HepG2 (cell line): ENCODE results near the gene MDP1. TPM values are rescaled to one million over a fixed set of nuclear protein-coding genes. Genes with fewer than 3 reads are reported as not detected.
A peak's percentile ranks its signal among the peaks of the same experiment; 100 is the strongest.

Experiments used
- CAMTA2 ChIP-seq: sonication (generic); formaldehyde crosslinking; IDR thresholded peaks from 2 replicates; pipeline ENCODE4 v1.4.0; 2020; ENCODE audit warnings: mild to moderate bottlenecking, missing genetic modification reagents, borderline replicate concordance
- CBX5 ChIP-seq: sonication (generic); formaldehyde crosslinking; IDR thresholded peaks from 2 replicates; pipeline ENCODE4 v1.4.0; 2020; ENCODE audit warnings: missing genetic modification reagents, borderline replicate concordance
- DNMT3B ChIP-seq: conservative IDR thresholded peaks from 2 replicates; pipeline ENCODE4 v1.6.1; 2016; ENCODE audit warnings: missing biosample characterization, control low read depth
- GPN1 ChIP-seq: sonication (generic); formaldehyde crosslinking; IDR thresholded peaks from 2 replicates; pipeline ENCODE4 v1.5.1; 2020; ENCODE audit warnings: missing genetic modification reagents, borderline replicate concordance
- NCOA1 ChIP-seq: sonication (generic); formaldehyde crosslinking; IDR thresholded peaks from 2 replicates; pipeline ENCODE4 v1.9.0; 2021; ENCODE audit warnings: missing genetic modification reagents
- NFATC3 ChIP-seq: sonication (generic); formaldehyde crosslinking; IDR thresholded peaks from 2 replicates; pipeline ENCODE4 v1.5.1; 2020; ENCODE audit warnings: mild to moderate bottlenecking, missing genetic modification reagents
- NR2C2 ChIP-seq: sonication (generic); formaldehyde crosslinking; IDR thresholded peaks from 2 replicates; pipeline ENCODE4 v1.4.0; 2020; ENCODE audit warnings: missing genetic modification reagents, mild to moderate bottlenecking, moderate library complexity, borderline replicate concordance
- PHF5A ChIP-seq: IDR thresholded peaks from one replicate; pipeline ENCODE4 v1.6.1; 2018; ENCODE audit warnings: low read depth, missing genetic modification reagents; ENCODE audit not compliant: unreplicated experiment
- YEATS2 ChIP-seq: sonication (generic); formaldehyde crosslinking; IDR thresholded peaks from 2 replicates; pipeline ENCODE4 v1.4.0; 2020; ENCODE audit warnings: missing genetic modification reagents, borderline replicate concordance
- ZBTB38 ChIP-seq: sonication (generic); formaldehyde crosslinking; IDR thresholded peaks from 2 replicates; pipeline ENCODE4 v1.5.1; 2020; ENCODE audit warnings: mild to moderate bottlenecking, missing genetic modification reagents
- ZBTB42 ChIP-seq: sonication (generic); formaldehyde crosslinking; IDR thresholded peaks from 2 replicates; pipeline ENCODE4 v1.5.0; 2020; ENCODE audit warnings: mild to moderate bottlenecking, missing genetic modification reagents
- ZEB1 ChIP-seq: IDR thresholded peaks from 2 replicates; pipeline ENCODE4 v1.6.1; 2012; ENCODE audit warnings: mild to moderate bottlenecking, low read depth, inconsistent platforms; ENCODE audit not compliant: insufficient replicate concordance
- ZNF263 ChIP-seq: sonication (generic); formaldehyde crosslinking; IDR thresholded peaks from 2 replicates; pipeline ENCODE4 v1.4.0; 2020; ENCODE audit warnings: missing genetic modification reagents
- ZNF337 ChIP-seq: sonication (generic); formaldehyde crosslinking; IDR thresholded peaks from 2 replicates; pipeline ENCODE4 v1.5.1; 2020; ENCODE audit warnings: missing genetic modification reagents, low read depth, mild to moderate bottlenecking, borderline replicate concordance
- ZNF782 ChIP-seq: sonication (generic); formaldehyde crosslinking; IDR thresholded peaks from 2 replicates; pipeline ENCODE4 v1.4.0; 2020; ENCODE audit warnings: missing genetic modification reagents, mild to moderate bottlenecking, borderline replicate concordance
- polyA plus RNA-seq, 8 experiments: library from polyadenylated mRNA; depleted of rRNA in 3 of 8; stranded (reverse) in 7 of 8; unstranded in 1 of 8; fragments of >200 nt; fragmentation: Illumina TruSeq in 4 of 8; extraction: Trizol in 4 of 8; gene quantifications; 2 replicates each; pipeline versions ENCODE4 v1.2.1 to v1.2.3, GENCODE V29; 2011 to 2016; ENCODE audit warnings: low read depth in 4 of 8, missing spikeins in 1 of 8, mixed read lengths in 1 of 8; ENCODE audit not compliant: insufficient read depth in 1 of 8
- total RNA-seq, 5 experiments: library from RNA; depleted of rRNA; stranded (reverse); fragments of >200 nt; fragmentation: Illumina TruSeq; extraction: Trizol; gene quantifications; 2 replicates each; pipeline ENCODE4 v1.2.3, GENCODE V29; 2016; ENCODE audit warnings: low read depth in 1 of 5
- TF ChIP-seq, protein P1 (sequence below), 2 experiments: fragments of 450-650 bp in 1 of 2; sonication (generic) in 1 of 2; formaldehyde crosslinking; IDR thresholded peaks; 2 replicates each; pipeline versions ENCODE4 v1.5.0 to v1.8.0; 2020 to 2022; ENCODE audit warnings: mild to moderate bottlenecking in 1 of 2, missing genetic modification reagents in 1 of 2
- TF ChIP-seq, protein P2 (sequence below): sonication (generic); formaldehyde crosslinking; IDR thresholded peaks from 2 replicates; pipeline ENCODE4 v1.4.0; 2020; ENCODE audit warnings: mild to moderate bottlenecking, missing genetic modification reagents
- TF ChIP-seq, protein P3 (sequence below): sonication (generic); formaldehyde crosslinking; conservative IDR thresholded peaks from 2 replicates; pipeline ENCODE4 v1.8.0; 2022; ENCODE audit warnings: mild to moderate bottlenecking, moderate library complexity, missing genetic modification reagents
- TF ChIP-seq, protein P4 (sequence below): sonication (generic); formaldehyde crosslinking; IDR thresholded peaks from 2 replicates; pipeline ENCODE4 v1.4.0; 2020; ENCODE audit warnings: low read depth, mild to moderate bottlenecking, missing genetic modification reagents

Gene MDP1
- total and polyA plus RNA-seq, 2 of the 13 experiments (the other 11 are each of a cell fraction or from before 2014, with no cell fraction given): 44.1 to 48.7 TPM

DNA sequence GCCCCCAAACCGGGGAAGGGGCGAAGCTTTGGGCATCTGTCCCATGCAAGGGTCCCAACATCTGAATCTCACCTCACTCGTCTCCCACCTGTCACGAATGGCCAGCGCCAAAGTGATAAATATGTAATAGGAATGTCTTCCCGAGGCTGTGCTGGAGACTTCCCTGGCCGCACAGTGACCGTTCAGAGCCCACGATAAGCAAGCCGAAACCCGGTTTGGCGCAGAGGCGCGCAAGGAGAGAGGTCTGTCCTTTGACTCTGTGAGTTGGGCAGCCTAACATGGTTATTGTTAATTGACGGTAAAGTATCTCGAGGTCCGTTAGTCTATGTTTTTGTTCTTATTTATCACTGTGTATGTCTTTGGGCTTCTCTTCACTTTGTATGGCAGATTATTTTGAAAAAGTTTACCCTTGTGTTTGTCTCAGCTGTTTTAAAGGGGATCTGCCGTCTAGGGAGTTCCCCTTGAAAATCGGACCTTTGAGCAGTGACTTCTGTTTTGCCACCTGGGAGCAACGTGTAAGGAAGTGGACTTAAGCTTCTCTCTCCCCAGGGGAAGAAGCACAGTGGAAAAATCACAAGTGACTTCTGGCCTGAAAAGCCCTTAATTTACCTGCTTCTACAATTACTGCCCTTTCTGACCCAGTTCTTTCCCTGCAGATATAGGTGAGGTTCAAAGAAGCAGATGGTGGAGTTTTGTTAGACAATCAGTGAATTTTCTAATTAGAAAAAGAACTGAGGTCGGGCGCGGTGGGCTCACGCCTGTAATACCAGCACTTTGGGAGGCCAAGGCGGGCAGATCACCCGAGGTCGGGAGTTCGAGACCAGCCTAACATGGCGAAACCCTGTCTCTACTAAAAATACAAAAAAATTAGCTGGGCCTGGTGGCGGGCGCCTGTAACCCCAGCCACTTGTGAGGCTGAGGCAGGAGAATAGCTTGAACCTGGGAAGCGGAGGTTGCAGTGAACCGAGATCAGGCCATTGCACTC lies 19.5 kb downstream of the MDP1 start (continued):
- TF ChIP-seq, protein P1, sequence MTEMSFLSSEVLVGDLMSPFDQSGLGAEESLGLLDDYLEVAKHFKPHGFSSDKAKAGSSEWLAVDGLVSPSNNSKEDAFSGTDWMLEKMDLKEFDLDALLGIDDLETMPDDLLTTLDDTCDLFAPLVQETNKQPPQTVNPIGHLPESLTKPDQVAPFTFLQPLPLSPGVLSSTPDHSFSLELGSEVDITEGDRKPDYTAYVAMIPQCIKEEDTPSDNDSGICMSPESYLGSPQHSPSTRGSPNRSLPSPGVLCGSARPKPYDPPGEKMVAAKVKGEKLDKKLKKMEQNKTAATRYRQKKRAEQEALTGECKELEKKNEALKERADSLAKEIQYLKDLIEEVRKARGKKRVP (CRISPR knock-in tag; IDR thresholded peaks at IDR 0.05): no peak
- TF ChIP-seq ZNF337 (no peak; the same call in 1 of the 2 replicates), NR2C2 (0 out of 2 replicates have a peak, but pooled peaks have one; percentile 14), DNMT3B (CRISPR knock-in tag) (peak; percentile 81), NCOA1 (CRISPR knock-in tag) (peak; percentile 65; the same call in 1 of the 2 replicates), PHF5A (no peak), YEATS2 (no peak), ZBTB42 (CRISPR knock-in tag) (no peak), NFATC3 (CRISPR knock-in tag) (no peak), CBX5 (CRISPR knock-in tag) (no peak; the same call in 1 of the 2 replicates), GPN1 (CRISPR knock-in tag) (no peak), ZBTB38 (CRISPR knock-in tag) (peak; percentile 98), ZNF782 (CRISPR knock-in tag) (no peak), ZNF263 (CRISPR knock-in tag) (no peak), CAMTA2 (CRISPR knock-in tag) (no peak), ZEB1 (no peak)
- TF ChIP-seq, protein P2, sequence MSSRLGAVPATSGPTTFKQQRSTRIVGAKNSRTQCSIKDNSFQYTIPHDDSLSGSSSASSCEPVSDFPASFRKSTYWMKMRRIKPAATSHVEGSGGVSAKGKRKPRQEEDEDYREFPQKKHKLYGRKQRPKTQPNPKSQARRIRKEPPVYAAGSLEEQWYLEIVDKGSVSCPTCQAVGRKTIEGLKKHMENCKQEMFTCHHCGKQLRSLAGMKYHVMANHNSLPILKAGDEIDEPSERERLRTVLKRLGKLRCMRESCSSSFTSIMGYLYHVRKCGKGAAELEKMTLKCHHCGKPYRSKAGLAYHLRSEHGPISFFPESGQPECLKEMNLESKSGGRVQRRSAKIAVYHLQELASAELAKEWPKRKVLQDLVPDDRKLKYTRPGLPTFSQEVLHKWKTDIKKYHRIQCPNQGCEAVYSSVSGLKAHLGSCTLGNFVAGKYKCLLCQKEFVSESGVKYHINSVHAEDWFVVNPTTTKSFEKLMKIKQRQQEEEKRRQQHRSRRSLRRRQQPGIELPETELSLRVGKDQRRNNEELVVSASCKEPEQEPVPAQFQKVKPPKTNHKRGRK (CRISPR knock-in tag): no peak
- TF ChIP-seq, protein P3, sequence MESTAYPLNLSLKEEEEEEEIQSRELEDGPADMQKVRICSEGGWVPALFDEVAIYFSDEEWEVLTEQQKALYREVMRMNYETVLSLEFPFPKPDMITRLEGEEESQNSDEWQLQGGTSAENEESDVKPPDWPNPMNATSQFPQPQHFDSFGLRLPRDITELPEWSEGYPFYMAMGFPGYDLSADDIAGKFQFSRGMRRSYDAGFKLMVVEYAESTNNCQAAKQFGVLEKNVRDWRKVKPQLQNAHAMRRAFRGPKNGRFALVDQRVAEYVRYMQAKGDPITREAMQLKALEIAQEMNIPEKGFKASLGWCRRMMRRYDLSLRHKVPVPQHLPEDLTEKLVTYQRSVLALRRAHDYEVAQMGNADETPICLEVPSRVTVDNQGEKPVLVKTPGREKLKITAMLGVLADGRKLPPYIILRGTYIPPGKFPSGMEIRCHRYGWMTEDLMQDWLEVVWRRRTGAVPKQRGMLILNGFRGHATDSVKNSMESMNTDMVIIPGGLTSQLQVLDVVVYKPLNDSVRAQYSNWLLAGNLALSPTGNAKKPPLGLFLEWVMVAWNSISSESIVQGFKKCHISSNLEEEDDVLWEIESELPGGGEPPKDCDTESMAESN: no peak
- TF ChIP-seq, protein P4, sequence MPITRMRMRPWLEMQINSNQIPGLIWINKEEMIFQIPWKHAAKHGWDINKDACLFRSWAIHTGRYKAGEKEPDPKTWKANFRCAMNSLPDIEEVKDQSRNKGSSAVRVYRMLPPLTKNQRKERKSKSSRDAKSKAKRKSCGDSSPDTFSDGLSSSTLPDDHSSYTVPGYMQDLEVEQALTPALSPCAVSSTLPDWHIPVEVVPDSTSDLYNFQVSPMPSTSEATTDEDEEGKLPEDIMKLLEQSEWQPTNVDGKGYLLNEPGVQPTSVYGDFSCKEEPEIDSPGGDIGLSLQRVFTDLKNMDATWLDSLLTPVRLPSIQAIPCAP (CRISPR knock-in tag): no peak
